Measurements from ENCODE around the gene NBPF8. TPM values are rescaled to one million over a fixed set of nuclear protein-coding genes. Genes with fewer than 3 reads are reported as not detected.

NBPF8 gene
- total RNA-seq = 7.5 and 13.5 TPM in 2 replicates

GRCh38 chr1:120414911-120415480 lies at the start of gene NBPF8:
Gene NBPF8, plus strand, starts transcription at chr1:120415035. Its CDS starts 21,488 bp downstream, at chr1:120436523.

Other genes with a start within 250 kb of the NBPF8 start
- gene SEC22B, start 238.5 kb upstream of the NBPF8 start, total RNA-seq = 77.7 and 87.5 TPM in 2 replicates

Measured in smooth muscle cell of bladder (primary cell).